Activated naive CD8-positive, alpha-beta T cell treated with anti-CD3 and anti-CD28 coated beads, Interleukin-2, amount 50 U/mL, for 16 hours (primary cell): ENCODE data around the gene IRF4.

Experiments used
- DNase-seq: peaks from one replicate; pipeline ENCODE4 v3.0.0-alpha.2; 2020; ENCODE audit warnings: low read depth, low spot score

The IRF4 gene

GRCh38 chr6:353642-354614 lies 37.6 kb upstream of the IRF4 start:
- DNase-seq: no peak

DNA sequence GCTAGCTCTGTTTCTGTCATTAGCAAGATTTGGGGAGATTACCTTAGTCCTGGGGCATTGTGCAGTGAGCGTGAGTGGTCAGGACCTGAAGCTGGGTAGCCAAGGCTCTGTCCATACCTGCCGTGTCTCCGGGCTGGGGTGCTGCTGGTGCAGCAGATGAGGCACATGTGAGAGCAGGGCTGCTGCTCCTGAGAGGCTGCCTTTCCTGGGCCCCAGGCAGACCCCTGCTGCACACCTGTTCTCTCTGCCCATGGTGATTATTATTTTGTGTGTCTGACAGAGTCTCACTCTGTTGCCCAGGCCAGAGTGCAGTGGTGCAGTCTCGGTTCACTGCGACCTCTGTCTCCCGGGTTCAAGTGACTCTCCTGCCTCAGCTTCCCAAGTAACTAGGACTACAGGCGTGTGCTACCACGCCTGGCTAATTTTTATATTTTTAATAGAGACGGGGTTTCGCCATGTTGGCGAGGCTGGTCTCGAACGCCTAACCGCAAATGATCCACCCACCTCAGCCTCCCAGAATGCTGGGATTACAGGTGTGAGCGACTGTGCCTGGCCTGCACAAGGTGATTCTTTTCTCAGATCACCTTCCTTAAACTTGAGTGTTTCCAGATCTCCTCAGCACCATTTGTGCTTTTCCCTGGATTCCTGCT lies 36.8 kb upstream of the IRF4 start:
- no peak for DNase-seq

- DNase-seq: no peak
Observed at GRCh38 chr6:355373-356208, 36.0 kb upstream of the IRF4 start.

- no peak for DNase-seq
Observed at GRCh38 chr6:356828-357251, 34.7 kb upstream of the IRF4 start.

DNA sequence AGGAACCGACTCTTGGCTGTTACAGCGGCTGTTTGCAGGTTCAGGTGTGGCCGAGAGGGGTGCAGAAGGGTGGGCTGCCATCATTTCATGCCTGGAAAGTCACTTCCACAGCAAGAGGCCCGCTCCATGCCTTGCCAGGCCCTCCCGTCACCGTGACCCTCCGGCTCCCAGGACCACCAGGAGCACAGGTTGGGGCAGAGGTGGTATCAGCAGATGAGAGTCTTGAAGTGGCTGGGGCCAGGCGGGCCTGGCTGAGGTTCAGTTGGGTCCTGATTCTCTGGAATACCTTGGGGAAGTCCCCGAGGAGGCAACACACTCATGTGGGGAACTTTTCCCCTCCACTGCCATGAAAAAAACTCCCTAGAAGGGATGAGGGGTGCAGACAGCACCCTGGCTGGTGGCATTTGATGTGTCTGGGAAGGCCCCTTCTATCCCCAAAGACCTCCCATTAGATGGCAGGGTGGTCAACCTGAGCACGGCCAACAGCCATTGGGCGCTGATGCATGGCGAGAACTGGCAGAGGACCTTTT lies 34.2 kb upstream of the IRF4 start:
- DNase-seq: no peak

GRCh38 chr6:357791-358341 lies 33.7 kb upstream of the IRF4 start:
- DNase-seq: no peak

DNA sequence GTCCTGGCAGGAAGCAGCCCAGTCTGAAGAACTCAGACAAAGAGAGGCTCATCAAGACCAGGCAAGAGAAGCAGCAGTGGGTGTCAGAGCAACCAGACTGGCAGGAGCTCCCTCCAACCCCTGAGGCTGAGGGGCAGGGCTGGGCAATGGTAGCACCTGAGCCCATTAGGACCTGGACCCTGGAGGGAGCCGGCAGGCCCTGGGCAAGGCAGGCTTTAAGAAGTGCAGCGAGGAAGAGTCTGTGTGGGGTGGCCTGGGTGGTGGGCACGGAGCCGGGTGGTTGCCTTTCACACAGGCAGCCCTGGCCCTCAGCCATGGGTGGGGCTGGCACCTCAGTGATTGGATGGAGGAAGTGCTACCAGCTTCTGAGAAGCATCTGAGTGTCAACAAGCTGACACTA lies 33.1 kb upstream of the IRF4 start:
- DNase-seq: no peak

GRCh38 chr6:358847-359246 lies 32.7 kb upstream of the IRF4 start:
- no peak for DNase-seq

DNA sequence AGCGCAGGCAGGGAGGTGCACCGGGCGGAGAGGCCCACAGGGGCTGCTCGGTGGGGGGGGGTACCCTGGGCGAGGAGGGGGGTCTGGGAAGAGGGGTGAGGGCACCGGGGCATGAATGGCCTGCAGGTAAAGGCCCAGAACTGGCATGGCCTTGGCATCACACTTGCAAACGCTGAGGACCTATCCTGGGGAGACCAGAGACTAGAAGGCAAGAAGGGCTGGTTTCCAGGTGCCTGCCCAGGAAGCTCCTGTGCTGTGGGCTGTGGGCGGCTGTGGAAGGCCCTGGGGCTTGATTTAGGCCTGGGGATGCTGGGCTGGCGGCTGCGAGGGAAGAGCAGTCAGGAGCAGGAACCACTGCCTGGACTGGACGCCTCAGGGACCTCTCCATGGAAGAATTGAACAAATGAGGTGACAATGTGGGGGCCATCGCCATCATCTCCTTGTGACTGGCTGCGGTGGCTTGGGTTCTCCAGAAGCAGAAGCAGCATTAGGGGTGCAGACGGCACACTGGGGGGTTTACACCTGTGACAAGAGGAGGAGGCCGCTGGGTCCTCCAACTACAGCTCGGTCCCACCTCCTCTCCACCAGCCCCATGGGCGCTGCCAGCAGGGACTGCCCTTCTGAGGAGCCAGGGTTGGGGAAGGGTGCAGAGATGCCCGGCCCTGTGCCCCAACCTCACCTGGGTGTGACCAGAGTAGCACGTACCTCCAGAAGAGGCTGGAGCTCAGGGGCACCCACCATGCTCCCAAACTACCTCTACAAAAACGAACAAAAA lies 32.1 kb upstream of the IRF4 start:
- DNase-seq: no peak

- no peak for DNase-seq
Observed at GRCh38 chr6:360349-360748, 31.2 kb upstream of the IRF4 start.

- DNase-seq: no peak
Observed at GRCh38 chr6:360764-361373, 30.7 kb upstream of the IRF4 start.

DNA sequence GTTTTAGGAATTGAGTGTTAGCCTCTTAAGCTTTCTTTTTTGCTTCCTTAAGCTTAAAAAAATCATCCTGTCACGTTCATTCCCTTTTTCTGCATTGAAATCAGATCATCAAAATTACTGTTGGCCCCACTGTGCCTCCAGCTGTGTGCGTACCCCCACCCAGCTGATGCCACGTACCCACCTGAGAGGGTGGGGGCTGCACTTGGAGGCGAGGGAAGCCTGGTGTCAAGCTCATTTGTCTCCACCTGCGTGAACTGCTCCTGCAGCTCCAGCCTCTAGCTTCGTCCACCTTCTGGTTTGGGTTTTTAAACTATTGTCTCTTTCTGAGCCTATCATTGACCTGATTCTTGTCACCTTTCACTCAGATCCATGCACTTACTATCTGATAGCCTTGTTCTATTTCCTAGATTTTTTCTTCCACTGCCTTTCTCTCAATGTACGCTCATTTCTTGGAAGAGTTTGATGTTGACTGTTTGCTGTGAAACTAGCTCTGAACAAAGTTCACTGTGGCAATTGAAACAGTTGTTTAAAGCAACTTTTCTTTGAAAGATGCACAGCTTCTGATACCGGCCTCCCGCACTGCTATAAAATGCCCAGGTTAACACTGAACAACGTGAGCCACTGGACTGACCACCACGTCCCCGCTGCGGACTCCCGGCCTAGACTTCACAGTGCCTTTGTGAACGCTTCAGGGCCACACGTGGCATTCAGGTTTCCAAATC lies 30.0 kb upstream of the IRF4 start:
- DNase-seq: no peak

- DNase-seq: no peak
Observed at GRCh38 chr6:362231-362923, 29.2 kb upstream of the IRF4 start.

DNA sequence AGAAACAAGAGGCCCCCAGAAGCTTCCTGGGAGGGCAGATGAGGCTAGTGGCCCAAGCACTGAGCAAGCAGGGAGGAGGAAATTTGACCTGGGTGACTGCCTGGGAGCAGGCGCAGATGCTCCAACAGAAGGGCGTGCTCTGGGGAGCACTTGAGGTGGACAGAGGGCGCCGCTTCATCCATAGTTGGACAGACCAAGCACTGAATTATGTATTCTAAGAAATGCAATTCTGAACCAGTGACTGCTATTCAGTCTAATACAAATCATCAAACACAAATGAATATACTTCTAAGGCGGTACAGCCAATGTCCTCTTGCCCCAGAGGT lies 28.7 kb upstream of the IRF4 start:
- DNase-seq: no peak

GRCh38 chr6:363291-363690 lies 28.3 kb upstream of the IRF4 start:
- DNase-seq: no peak

GRCh38 chr6:363909-364308 lies 27.6 kb upstream of the IRF4 start:
- DNase-seq: no peak

GRCh38 chr6:364609-365540 lies 26.7 kb upstream of the IRF4 start:
- DNase-seq: no peak

DNA sequence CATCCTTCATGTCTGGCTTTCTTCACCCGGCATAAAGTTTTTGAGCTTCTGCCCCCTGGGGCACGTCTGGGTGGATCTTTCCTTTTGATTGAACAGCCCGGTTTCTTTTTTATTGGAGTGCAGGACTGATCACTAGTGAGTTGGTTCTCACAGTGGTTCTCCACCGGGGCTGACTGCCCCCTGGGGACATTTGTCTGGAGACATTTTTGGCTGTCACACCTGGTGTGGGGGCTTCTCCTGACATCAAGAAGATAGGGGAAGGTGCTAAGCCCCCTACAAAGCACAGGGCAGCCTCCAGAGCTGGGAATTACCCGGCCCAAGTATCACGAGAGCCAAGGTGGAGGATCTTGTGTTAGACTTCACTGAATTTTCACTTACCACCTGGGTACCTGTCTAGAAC lies 25.7 kb upstream of the IRF4 start:
- DNase-seq: no peak
